NCI-H526 treated with DMSO at 0.1 percent for 48 hours (cell line): Measurements from ENCODE around the gene PALMD.

Source experiments
- DNase-seq: peaks from one replicate; lab custom pipeline; 2025; lab: John Stamatoyannopoulos, UW

PALMD gene

GRCh38 chr1:99634971-99635624, 10.8 kb upstream of the PALMD start:
- no peak for DNase-seq

GRCh38 chr1:99635664-99636063, 10.2 kb upstream of the PALMD start:
- DNase-seq: no peak

GRCh38 chr1:99636647-99637175, 9.2 kb upstream of the PALMD start:
- DNase-seq: no peak

- DNase-seq: no peak
Measured at GRCh38 chr1:99638853-99639252, 7.1 kb upstream of the PALMD start.

GRCh38 chr1:99639408-99639807, 6.5 kb upstream of the PALMD start:
- DNase-seq: no peak

- DNase-seq: no peak
Measured at GRCh38 chr1:99639945-99640344, 6.0 kb upstream of the PALMD start.

GRCh38 chr1:99640672-99641071, 5.2 kb upstream of the PALMD start:
- no peak for DNase-seq

- no peak for DNase-seq
Measured at GRCh38 chr1:99641558-99641957, 4.4 kb upstream of the PALMD start.

GRCh38 chr1:99642053-99642452, 3.9 kb upstream of the PALMD start:
- DNase-seq: no peak

GRCh38 chr1:99643021-99643779, 2.7 kb upstream of the PALMD start:
- no peak for DNase-seq

- no peak for DNase-seq
Measured at GRCh38 chr1:99644279-99645004, 1.5 kb upstream of the PALMD start.

- no peak for DNase-seq
Measured at GRCh38 chr1:99645203-99645602, 710 bp upstream of the PALMD start.

- DNase-seq: no peak
Measured at GRCh38 chr1:99646868-99647267, 955 bp downstream of the PALMD start.

- DNase-seq: no peak
Measured at GRCh38 chr1:99647490-99647889, 1.6 kb downstream of the PALMD start.

- no peak for DNase-seq
Measured at GRCh38 chr1:99648107-99648506, 2.2 kb downstream of the PALMD start.

GRCh38 chr1:99650030-99650429, 4.1 kb downstream of the PALMD start:
- DNase-seq: no peak

- DNase-seq: no peak
Measured at GRCh38 chr1:99650773-99651437, 5.0 kb downstream of the PALMD start.

GRCh38 chr1:99652881-99653281, 7.0 kb downstream of the PALMD start:
- DNase-seq: no peak

- DNase-seq: no peak
Measured at GRCh38 chr1:99655376-99655775, 9.5 kb downstream of the PALMD start.

GRCh38 chr1:99656701-99657100, 10.8 kb downstream of the PALMD start:
- DNase-seq: no peak

GRCh38 chr1:99657213-99658030, 11.5 kb downstream of the PALMD start:
- no peak for DNase-seq

- DNase-seq: no peak
Measured at GRCh38 chr1:99658031-99658290, 12.0 kb downstream of the PALMD start.
